Endothelial cell of umbilical vein (primary cell): ENCODE results near the gene NCK1. TPM values are rescaled to one million over a fixed set of nuclear protein-coding genes. Genes with fewer than 3 reads are reported as not detected.

ENCODE experiments used
- BruUV-seq: library from RNA; stranded (reverse); fragments of 400-500 nt; replicated peaks from 2 replicates; lab custom pipeline; 2021; lab: Mats Ljungman, UMichigan
- CTCF ChIA-PET: fragments of 300-600, 350-600 bp; sonication (Branson Sonifier 250); formaldehyde crosslinking; loops from one replicate; lab custom pipeline; 2021; ENCODE audit warnings: antibody characterized with exemption, inconsistent platforms; lab: Charles Lee
- POLR2A ChIA-PET: fragments of 300-600, 350-600 bp; sonication (Branson Sonifier 250); formaldehyde crosslinking; loops from one replicate; lab custom pipeline; 2021; ENCODE audit warnings: antibody characterized with exemption, inconsistent platforms; lab: Charles Lee
- DNase-seq: peaks from one replicate; pipeline ENCODE4 v3.0.0-alpha.2; 2011; ENCODE audit warnings: low read depth, low spot score
- FAIRE-seq: peaks from 2 replicates; lab custom pipeline; 2011; peaks lifted over from hg19 to GRCh38; lab: Jason Lieb, UNC
- H2AFZ ChIP-seq: 2 replicates; pipeline ENCODE4 v1.6.0; 2012; ENCODE audit warnings: low read depth, low read length, control low read depth, inconsistent platforms
- H3K27ac ChIP-seq: 2 replicates; pipeline ENCODE4 v1.5.1; 2011; ENCODE audit warnings: low read depth, mild to moderate bottlenecking, control low read depth, low read length, moderate library complexity; ENCODE audit not compliant: insufficient read depth
- H3K27me3 ChIP-seq, 2 experiments: 2 replicates each; pipeline versions ENCODE4 v1.6.0 to v1.6.1; 2011; ENCODE audit warnings: low read length in 2 of 2, mixed read lengths in 1 of 2; ENCODE audit not compliant: control insufficient read depth in 2 of 2, insufficient read depth in 2 of 2
- H3K36me3 ChIP-seq, 2 experiments: 2 replicates in 1 of 2; 3 replicates in 1 of 2; pipeline ENCODE4 v1.5.1; 2011; ENCODE audit warnings: low read length in 2 of 2, mild to moderate bottlenecking in 1 of 2, moderate library complexity in 1 of 2; ENCODE audit not compliant: control insufficient read depth in 2 of 2, insufficient read depth in 2 of 2; ENCODE audit errors: extremely low read depth in 1 of 2
- H3K4me1 ChIP-seq: 3 replicates; pipeline ENCODE4 v1.5.1; 2011; ENCODE audit warnings: mild to moderate bottlenecking, low read length; ENCODE audit not compliant: control insufficient read depth, insufficient read depth; ENCODE audit errors: extremely low read depth
- H3K4me2 ChIP-seq: 2 replicates; pipeline ENCODE4 v1.6.1; 2011; ENCODE audit warnings: low read length, control low read depth, mixed read lengths; ENCODE audit not compliant: insufficient read depth
- H3K4me3 ChIP-seq, 3 experiments: fragments of 200-600 bp in 1 of 3; sonication (generic), shearing (Covaris generic) in 1 of 3; replicated peaks in 1 of 3; 2 replicates each; pipeline ENCODE4 v1.5.1; 2011 to 2016; ENCODE audit warnings: control low read depth in 3 of 3, low read length in 3 of 3, mild to moderate bottlenecking in 2 of 3, inconsistent platforms in 1 of 3, low read depth in 1 of 3, moderate library complexity in 1 of 3; ENCODE audit not compliant: insufficient read depth in 1 of 3
- H3K79me2 ChIP-seq: 2 replicates; pipeline ENCODE4 v1.6.0; 2012; ENCODE audit warnings: low read length, inconsistent platforms; ENCODE audit not compliant: control insufficient read depth, insufficient read depth
- H3K9ac ChIP-seq: replicated peaks from 2 replicates; pipeline ENCODE3; 2011; ENCODE audit warnings: low read length, control low read depth; ENCODE audit not compliant: insufficient read depth; ENCODE audit errors: extremely low read depth
- H3K9me1 ChIP-seq: replicated peaks from 3 replicates; pipeline ENCODE4 v1.6.0; 2011; ENCODE audit warnings: mild to moderate bottlenecking, low read length; ENCODE audit not compliant: control insufficient read depth, insufficient read depth; ENCODE audit errors: extremely low read depth
- H3K9me3 ChIP-seq: replicated peaks from 2 replicates; pipeline ENCODE4 v1.5.1; 2012; ENCODE audit warnings: low read length, inconsistent platforms; ENCODE audit not compliant: control insufficient read depth, insufficient read depth
- H4K20me1 ChIP-seq: replicated peaks from 2 replicates; pipeline ENCODE3; 2011; ENCODE audit warnings: mild to moderate bottlenecking, low read length; ENCODE audit not compliant: control insufficient read depth, insufficient read depth; ENCODE audit errors: extremely low read depth
- GATA2 ChIP-seq: IDR thresholded peaks from 2 replicates; pipeline ENCODE4 v1.7.0; 2011; ENCODE audit warnings: low read depth, mild to moderate bottlenecking, moderate library complexity, mixed read lengths, low read length; ENCODE audit not compliant: insufficient read length, insufficient read depth
- dilution Hi-C: fragments of 300-500 bp; cut with MboI; formaldehyde crosslinking; loops from one replicate; pipeline ENCODE4 v1.15.0; 2019; ENCODE audit warnings: low sequenced_read_pairs; ENCODE audit not compliant: extremely low pct_ligation_motif_present
- intact Hi-C: fragments of 100-400 bp; cut with micrococcal nuclease; formaldehyde crosslinking; loops from one replicate; pipeline ENCODE4 v1.10.0; 2022
- polyA plus RNA-seq, 4 experiments: library from polyadenylated mRNA; depleted of rRNA in 3 of 4; stranded (reverse) in 3 of 4; unstranded in 1 of 4; fragments of >200 nt; gene quantifications; 2 replicates each; pipeline versions ENCODE4 v1.2.1 to v1.2.3, GENCODE V29; 2011 to 2012; ENCODE audit warnings: missing spikeins in 1 of 4
- total RNA-seq: library from RNA; stranded (reverse); gene quantifications from 2 replicates; pipeline ENCODE4 v1.2.3, GENCODE V29; 2021

Gene NCK1
- total and polyA plus RNA-seq, 2 donors (not counting 3 experiments of a cell fraction or from before 2014, with no cell fraction given) = 19.3 to 52.2 TPM

GRCh38 chr3:136995652-136996051 is 133.6 kb downstream of the NCK1 start:
- intact Hi-C loops (loop anchor here (1.0 to 5.0 kb wide), 2 partner anchors 133 to 177 kb away; partner anchors contain the start of gene NCK1), dilution Hi-C loops (no loop called here)
- Histone ChIP-seq H2AFZ (no peak overlapping the region), H3K9me3 (no peaks in the 10 kb centered on the region), H3K27me3 (no peaks in the 10 kb centered on the region), H3K4me3 (no peak overlapping the region), H3K79me2 (no peaks in the 10 kb centered on the region), H4K20me1 (no peaks in the 10 kb centered on the region), H3K9me1 (no peaks in the 10 kb centered on the region), H3K36me3 (no peaks in the 10 kb centered on the region), H3K4me2 (no peak overlapping the region), H3K9ac (no peak overlapping the region), H3K27ac (peak overlapping the region; percentile 32), H3K4me1 (peaks cover 15% of the 10 kb centered on the region)
- CTCF ChIA-PET = interaction anchor here (1.5 kb wide), 1 partner anchor 18 kb away, joined by 6 read pairs; no protein-coding TSS in a partner anchor
- no peak for TF ChIP-seq GATA2
- DNase-seq (no peak), FAIRE-seq (peak; percentile 4)
- no TSS peak for BruUV-seq
- POLR2A ChIA-PET = no interaction called here

Other genes starting within 250 kb of the NCK1 start
- 40.6 and 42.1 TPM in 2 replicates for gene STAG1, start 109.8 kb upstream of the NCK1 start, total RNA-seq
- gene STAG1, start 109.8 kb upstream of the NCK1 start, polyA plus RNA-seq = 5.0 and 7.4 TPM in 2 replicates
- gene SLC35G2, start 43.1 kb upstream of the NCK1 start, total RNA-seq = 17.7 and 19.4 TPM in 2 replicates
- 19.6 and 23.9 TPM in 2 replicates for gene SLC35G2, start 43.1 kb upstream of the NCK1 start, polyA plus RNA-seq
- gene IL20RB, start 95.8 kb downstream of the NCK1 start, total RNA-seq = 1.6 and 2.5 TPM in 2 replicates
- gene IL20RB, start 95.8 kb downstream of the NCK1 start, polyA plus RNA-seq = 0.65 and 0.79 TPM in 2 replicates